Epithelial cell of proximal tubule (primary cell): Measurements from ENCODE around the gene GSTK1. TPM values are rescaled to one million over a fixed set of nuclear protein-coding genes. Genes with fewer than 3 reads are reported as not detected.

Source experiments
- DNase-seq: peaks from one replicate; pipeline ENCODE4 v3.0.0-alpha.2; 2011; ENCODE audit warnings: low read depth
- H3K4me3 ChIP-seq: 2 replicates; pipeline ENCODE4 v1.5.1; 2011; ENCODE audit warnings: low read depth, mild to moderate bottlenecking, low read length
- CTCF ChIP-seq: conservative IDR thresholded peaks from 2 replicates; pipeline ENCODE4 v1.5.1; 2012; ENCODE audit warnings: low read depth, mild to moderate bottlenecking, low read length
- total RNA-seq: library from RNA; depleted of rRNA; stranded (reverse); fragments of >200 nt; gene quantifications from 2 replicates; pipeline ENCODE4 v1.2.3, GENCODE V29; 2015

The GSTK1 gene
- total RNA-seq, 1 donor from 2014 or later: 95.1 TPM

DNA sequence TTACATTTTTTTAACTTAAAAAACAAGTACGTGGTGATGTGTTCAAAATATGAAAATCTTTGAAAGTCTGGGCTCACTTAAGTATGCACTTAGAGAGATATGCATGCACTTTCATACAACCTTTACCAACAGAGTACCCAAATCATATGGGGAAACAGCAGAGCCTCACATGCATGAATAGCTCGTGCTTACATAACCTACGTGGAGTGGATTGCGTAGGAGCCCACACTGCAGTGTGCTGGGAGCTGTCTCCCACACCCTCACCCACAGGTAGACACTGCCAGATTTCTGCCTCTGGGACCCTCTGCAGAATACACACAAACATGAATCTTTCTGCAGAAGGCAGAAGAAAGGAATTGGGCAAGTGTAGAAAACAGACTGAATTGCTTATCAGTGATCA, 53.3 kb downstream of the GSTK1 start:
- H3K4me3 ChIP-seq: no peak overlapping the region
- no peak for DNase-seq
- TF ChIP-seq CTCF: no peak

GRCh38 chr7:143318661-143319060, 55.4 kb downstream of the GSTK1 start:
- no peak for TF ChIP-seq CTCF
- no peak overlapping the region for H3K4me3 ChIP-seq
- no peak for DNase-seq

Other genes with a start within 250 kb of the GSTK1 start
- gene OR9A2, start 236.3 kb upstream of the GSTK1 start, total RNA-seq: 0.17 TPM in 1 of 2 replicates, not detected in the other
- not detected in 2 replicates for gene OR6V1, start 211.1 kb upstream of the GSTK1 start, total RNA-seq
- gene PIP, start 131.4 kb upstream of the GSTK1 start, total RNA-seq: not detected in 2 replicates
- gene TAS2R39, start 80.0 kb upstream of the GSTK1 start, total RNA-seq: not detected in 2 replicates
- not detected in 2 replicates for gene TAS2R40, start 41.4 kb upstream of the GSTK1 start, total RNA-seq
- 14.5 and 30.9 TPM in 2 replicates for gene TMEM139, start 21.5 kb downstream of the GSTK1 start, total RNA-seq
- gene CASP2, start 24.9 kb downstream of the GSTK1 start, total RNA-seq: 17.8 and 18.7 TPM in 2 replicates
- gene CLCN1, start 52.7 kb downstream of the GSTK1 start, total RNA-seq: not detected in 2 replicates
- 0.29 and 1.5 TPM in 2 replicates for gene FAM131B, start 99.3 kb downstream of the GSTK1 start, total RNA-seq
- 117 and 152 TPM in 2 replicates for gene ZYX, start 117.9 kb downstream of the GSTK1 start, total RNA-seq
- 4.5 and 14.4 TPM in 2 replicates for gene EPHA1, start 145.4 kb downstream of the GSTK1 start, total RNA-seq
- not detected in 2 replicates for gene TAS2R60, start 180.0 kb downstream of the GSTK1 start, total RNA-seq
- gene TAS2R41, start 214.4 kb downstream of the GSTK1 start, total RNA-seq: not detected in 2 replicates